GF-D8 (cell line): ENCODE results near the gene DPYSL3.

ENCODE experiments used
- DNase-seq: peaks from one replicate; lab custom pipeline; 2025; lab: John Stamatoyannopoulos, UW

The DPYSL3 gene

GRCh38 chr5:147439254-147439653, 70.6 kb downstream of the DPYSL3 start:
- no peak for DNase-seq

GRCh38 chr5:147437161-147437596, 72.7 kb downstream of the DPYSL3 start:
- peak; percentile 71 for DNase-seq

- DNase-seq, result no peak
Measured at GRCh38 chr5:147436596-147436995, 73.3 kb downstream of the DPYSL3 start.

GRCh38 chr5:147434049-147434448, 75.8 kb downstream of the DPYSL3 start:
- DNase-seq, result no peak

GRCh38 chr5:147432323-147432722, 77.5 kb downstream of the DPYSL3 start:
- no peak for DNase-seq

GRCh38 chr5:147431586-147431985, 78.3 kb downstream of the DPYSL3 start:
- DNase-seq, result no peak

GRCh38 chr5:147430628-147431027, 79.2 kb downstream of the DPYSL3 start:
- no peak for DNase-seq

GRCh38 chr5:147427521-147428401, 82.1 kb downstream of the DPYSL3 start:
- DNase-seq, result no peak

- DNase-seq, result no peak
Measured at GRCh38 chr5:147426640-147427327, 83.1 kb downstream of the DPYSL3 start.

GRCh38 chr5:147418613-147419012, 91.3 kb downstream of the DPYSL3 start:
- no peak for DNase-seq

- no peak for DNase-seq
Measured at GRCh38 chr5:147417135-147417813, 92.6 kb downstream of the DPYSL3 start.

- no peak for DNase-seq
Measured at GRCh38 chr5:147415651-147416050, 94.2 kb downstream of the DPYSL3 start.

- DNase-seq, result no peak
Measured at GRCh38 chr5:147413266-147413665, 96.6 kb downstream of the DPYSL3 start.

- no peak for DNase-seq
Measured at GRCh38 chr5:147412561-147412960, 97.3 kb downstream of the DPYSL3 start.

- DNase-seq, result no peak
Measured at GRCh38 chr5:147411359-147412319, 98.2 kb downstream of the DPYSL3 start.

GRCh38 chr5:147410496-147411358, 99.1 kb downstream of the DPYSL3 start:
- DNase-seq, result no peak

- no peak for DNase-seq
Measured at GRCh38 chr5:147408980-147409379, 100.9 kb downstream of the DPYSL3 start.

- DNase-seq, result no peak
Measured at GRCh38 chr5:147407094-147407681, 102.7 kb downstream of the DPYSL3 start.

GRCh38 chr5:147406636-147407035, 103.2 kb downstream of the DPYSL3 start:
- DNase-seq, result no peak

GRCh38 chr5:147404706-147405105, 105.2 kb downstream of the DPYSL3 start:
- DNase-seq, result no peak
